Fibroblast of skin of scalp (primary cell): ENCODE measurements around the gene RAP1GDS1. TPM values are rescaled to one million over a fixed set of nuclear protein-coding genes. Genes with fewer than 3 reads are reported as not detected.
"Not testable (repeated sequence)": the region's sequence is repeated elsewhere in the genome, so short reads cannot be mapped to it uniquely, and the experiment has no call there.

Experiments used
- DNase-seq: peaks from one replicate; pipeline ENCODE4 v3.0.0-alpha.2; 2013
- polyA plus RNA-seq, 2 experiments: library from polyadenylated mRNA; unstranded; fragments of 120-200 nt; gene quantifications; one replicate each; pipeline ENCODE4 v1.2.1, GENCODE V29; 2013; ENCODE audit not compliant: insufficient read length in 2 of 2

RAP1GDS1 gene
- polyA plus RNA-seq (2013, experiment 1 of 2; ENCODE audit: insufficient read length) = 66.1 TPM
- 74.7 TPM for polyA plus RNA-seq (2013, experiment 2 of 2; ENCODE audit: insufficient read length)

GRCh38 chr4:98260579-98261404 is at the start of gene RAP1GDS1:
Gene RAP1GDS1, plus strand, starts transcription at chr4:98261384. Its CDS starts 182 bp downstream, at chr4:98261566.
- peak; percentile 98 for DNase-seq

DNA sequence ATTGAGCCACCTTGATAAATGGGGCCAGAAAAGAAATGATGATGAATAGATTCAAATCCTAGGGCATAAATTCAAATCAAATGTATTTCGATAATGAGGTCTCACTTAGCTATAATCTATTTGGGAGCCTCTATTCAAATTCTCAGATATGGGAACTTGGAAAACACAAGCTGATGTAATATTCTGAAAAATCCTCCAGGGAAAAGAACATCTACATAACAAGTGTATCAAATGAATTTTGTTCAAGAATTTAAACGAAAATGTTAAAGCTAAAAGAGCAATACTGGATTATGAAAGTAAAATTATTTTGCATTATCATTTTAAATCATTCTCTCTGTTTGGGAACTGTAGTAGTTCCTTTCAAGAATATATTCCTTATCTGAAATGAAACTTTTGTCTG is 38.9 kb upstream of the RAP1GDS1 start:
- no peak for DNase-seq

- no peak for DNase-seq
Measured at GRCh38 chr4:98226396-98226795, 34.8 kb upstream of the RAP1GDS1 start.

- DNase-seq = no peak
Measured at GRCh38 chr4:98230961-98231360, 30.2 kb upstream of the RAP1GDS1 start.

DNA sequence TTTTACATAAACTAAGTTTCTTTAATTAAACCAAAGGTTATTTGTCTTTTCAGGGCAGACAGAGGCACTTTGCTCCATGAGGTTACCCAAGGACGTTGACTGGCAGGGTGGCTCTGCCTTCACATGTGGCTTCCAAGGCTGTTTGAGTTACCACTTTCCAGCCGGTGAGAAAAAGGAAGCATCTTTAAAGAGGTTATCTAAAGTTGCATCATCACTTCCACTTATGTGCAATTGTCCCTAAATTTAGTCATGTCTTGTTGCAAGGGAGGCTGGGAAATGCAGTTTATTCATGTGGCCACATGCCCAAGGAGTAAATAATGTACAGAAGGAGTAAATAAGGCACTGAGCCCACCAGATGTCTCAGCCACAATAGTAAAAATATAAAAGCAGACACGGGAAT is 29.0 kb upstream of the RAP1GDS1 start:
- peak; percentile 11 for DNase-seq

- DNase-seq = no peak
Measured at GRCh38 chr4:98237204-98237603, 24.0 kb upstream of the RAP1GDS1 start.

DNA sequence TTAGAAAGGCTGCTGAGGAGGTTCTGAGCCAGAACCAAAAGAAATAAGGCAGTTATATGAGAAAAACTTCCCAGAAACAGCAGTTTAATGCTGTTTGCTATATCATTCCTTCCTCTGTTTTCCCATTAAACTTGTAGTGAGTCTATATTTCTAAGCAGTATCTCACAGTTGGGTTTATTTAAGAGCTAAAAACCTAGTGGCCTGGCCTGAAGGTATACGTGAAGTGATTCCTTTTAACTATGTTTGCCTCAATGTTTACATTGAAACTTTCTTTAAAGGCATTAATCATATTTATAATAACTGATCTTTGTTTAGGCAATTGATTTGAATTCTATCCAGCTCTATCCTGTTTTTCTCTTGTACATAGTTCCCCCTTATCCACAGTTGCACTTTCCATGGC is 19.1 kb upstream of the RAP1GDS1 start:
- DNase-seq = no peak

- DNase-seq = no peak
Measured at GRCh38 chr4:98242538-98242937, 18.6 kb upstream of the RAP1GDS1 start.

DNA sequence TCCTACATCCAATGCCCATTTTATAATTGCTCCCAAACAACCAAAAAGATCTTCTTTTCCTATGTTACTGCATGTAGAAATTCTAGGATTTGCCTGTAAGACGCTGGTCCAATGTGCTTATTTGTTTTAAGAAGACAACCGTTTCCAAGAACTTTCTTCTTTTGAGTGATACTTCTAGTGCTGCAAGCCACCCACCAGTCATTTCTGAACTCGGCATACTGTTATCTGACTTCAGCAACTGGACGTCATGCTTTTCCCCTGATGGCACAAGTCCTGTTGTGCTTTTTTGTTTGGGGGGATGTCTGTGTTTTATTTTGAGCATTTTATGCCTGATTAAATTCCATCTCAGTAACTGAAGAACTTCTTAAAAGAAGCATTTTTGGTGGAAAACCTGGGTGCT is 16.0 kb upstream of the RAP1GDS1 start:
- DNase-seq = no peak

DNA sequence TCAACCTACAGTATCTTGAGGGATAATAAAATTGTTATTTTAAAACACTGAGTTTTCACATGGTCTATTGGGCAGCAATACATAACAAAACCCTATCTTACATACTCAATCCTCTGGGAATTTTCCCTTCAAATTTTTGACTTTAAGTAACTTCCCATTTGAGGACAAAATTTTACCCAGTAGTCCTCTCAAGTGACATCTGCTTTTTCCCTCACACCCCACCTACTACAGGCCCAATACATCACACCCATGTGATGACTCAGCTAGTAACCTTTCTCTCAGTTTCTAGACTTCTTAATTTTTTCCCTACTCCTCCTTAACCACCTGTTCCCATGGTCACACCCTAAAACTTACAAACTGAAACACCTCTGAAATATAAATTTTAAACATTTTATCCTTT is 12.2 kb upstream of the RAP1GDS1 start:
- DNase-seq = no peak

DNA sequence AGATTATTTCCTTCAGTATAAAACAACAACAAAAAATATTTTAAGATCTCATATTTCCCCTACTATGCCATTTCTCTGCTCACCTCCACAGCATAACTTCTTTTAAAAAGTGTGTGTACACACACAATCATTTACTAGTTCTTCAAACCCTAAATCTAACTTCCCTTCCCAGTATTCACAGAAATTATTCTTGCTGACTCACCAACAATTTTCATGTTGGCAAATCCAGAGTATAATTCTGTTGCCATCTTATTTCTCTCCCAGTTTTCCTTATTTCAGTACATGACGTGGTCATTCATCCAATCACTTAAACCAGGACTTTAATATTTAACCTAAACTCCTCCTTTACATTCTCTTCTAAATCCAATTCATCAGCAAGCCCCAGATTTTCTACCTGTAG is 11.4 kb upstream of the RAP1GDS1 start:
- no peak for DNase-seq

DNA sequence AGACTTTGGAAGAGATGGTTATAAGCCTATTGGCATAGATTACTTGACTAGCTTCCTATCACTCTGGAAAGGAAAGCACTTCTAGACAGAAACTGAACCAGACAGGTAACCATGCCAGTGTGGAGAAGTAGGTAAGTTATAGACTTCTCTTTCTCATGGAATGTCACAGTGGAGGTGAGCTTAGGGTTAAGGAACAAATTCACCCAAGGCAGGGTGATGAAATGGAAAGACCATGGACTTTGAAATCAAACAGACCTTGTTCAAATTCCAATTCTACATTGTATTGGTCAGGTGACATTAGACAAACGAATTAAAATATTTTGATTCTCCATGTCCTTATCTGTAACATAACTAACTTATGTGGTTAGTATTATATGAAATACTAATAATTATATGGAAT is 7.7 kb upstream of the RAP1GDS1 start:
- DNase-seq = no peak

- no peak for DNase-seq
Measured at GRCh38 chr4:98260047-98260578, 1.1 kb upstream of the RAP1GDS1 start.

DNA sequence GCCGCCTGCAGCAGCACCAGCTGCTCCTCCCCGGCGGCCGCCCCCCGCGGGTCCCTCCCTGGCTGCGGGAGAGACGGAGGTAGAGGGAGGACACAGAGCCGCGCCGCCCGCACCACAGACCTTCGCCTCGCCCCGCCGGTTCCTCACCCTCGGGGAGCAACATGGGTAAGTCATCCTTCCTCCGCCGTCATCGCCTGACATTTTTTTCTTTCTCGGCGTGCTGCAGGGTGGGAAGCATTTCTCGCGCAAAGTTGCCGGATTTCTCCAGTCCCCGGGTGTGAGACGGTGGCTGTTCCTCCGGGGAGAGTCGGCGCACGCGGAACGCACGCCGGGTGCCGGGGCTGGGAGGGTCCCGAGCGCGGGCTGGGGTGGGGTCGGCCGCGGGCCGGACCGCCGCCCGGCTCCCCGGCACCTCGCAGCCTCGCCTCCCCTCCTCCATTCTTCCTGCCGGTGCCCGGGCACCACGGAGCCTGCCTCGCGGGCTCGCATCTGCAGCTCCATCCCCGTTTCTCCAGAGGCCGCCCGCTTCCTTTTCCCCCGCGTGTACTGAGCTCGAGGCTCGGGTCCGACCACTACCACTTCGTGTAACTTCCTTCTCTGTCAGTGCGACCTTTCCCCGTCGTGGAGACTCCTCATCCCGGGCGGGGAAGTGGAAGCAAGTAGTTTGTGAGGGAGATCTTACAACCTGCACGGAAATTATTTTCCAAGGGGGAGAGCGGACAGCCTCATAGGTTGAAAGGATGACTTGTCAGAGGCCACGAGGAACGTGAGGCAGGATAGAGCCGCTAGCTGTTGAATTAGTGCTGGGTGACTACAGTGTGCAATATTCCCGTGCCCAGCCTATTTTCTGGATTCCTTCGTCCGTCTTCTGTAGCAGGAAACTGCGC is 464 bp downstream of the RAP1GDS1 start:
- peak; percentile 62 for DNase-seq

DNA sequence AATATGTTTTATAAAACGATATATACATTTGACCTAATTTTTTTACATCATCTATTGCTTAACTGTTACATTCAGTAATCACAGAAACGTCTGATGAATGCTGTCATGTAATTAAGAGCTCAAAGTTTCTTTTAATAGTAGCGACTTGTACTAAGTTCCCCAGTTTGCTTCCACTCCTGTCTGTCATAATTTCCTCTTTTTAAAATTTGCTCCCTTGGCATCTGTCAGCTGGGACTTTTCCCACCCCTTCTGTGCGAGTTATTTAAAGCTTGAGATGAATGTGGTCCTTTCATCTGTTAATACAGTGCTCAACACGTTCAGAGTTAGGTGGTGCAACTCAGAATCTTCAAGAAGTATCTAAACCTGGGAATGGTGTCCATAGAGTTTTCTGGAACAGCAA is 1.2 kb downstream of the RAP1GDS1 start:
- peak; percentile 6 for DNase-seq

- no peak for DNase-seq
Measured at GRCh38 chr4:98267498-98267897, 6.3 kb downstream of the RAP1GDS1 start.

- DNase-seq = no peak
Measured at GRCh38 chr4:98275145-98275544, 14.0 kb downstream of the RAP1GDS1 start.

- DNase-seq = peak; percentile 75
Measured at GRCh38 chr4:98283219-98284189, 22.3 kb downstream of the RAP1GDS1 start.

- peak; percentile 4 for DNase-seq
Measured at GRCh38 chr4:98284640-98285046, 23.5 kb downstream of the RAP1GDS1 start.

- no peak for DNase-seq
Measured at GRCh38 chr4:98285676-98286075, 24.5 kb downstream of the RAP1GDS1 start.

- DNase-seq = no peak
Measured at GRCh38 chr4:98287328-98287727, 26.1 kb downstream of the RAP1GDS1 start.

DNA sequence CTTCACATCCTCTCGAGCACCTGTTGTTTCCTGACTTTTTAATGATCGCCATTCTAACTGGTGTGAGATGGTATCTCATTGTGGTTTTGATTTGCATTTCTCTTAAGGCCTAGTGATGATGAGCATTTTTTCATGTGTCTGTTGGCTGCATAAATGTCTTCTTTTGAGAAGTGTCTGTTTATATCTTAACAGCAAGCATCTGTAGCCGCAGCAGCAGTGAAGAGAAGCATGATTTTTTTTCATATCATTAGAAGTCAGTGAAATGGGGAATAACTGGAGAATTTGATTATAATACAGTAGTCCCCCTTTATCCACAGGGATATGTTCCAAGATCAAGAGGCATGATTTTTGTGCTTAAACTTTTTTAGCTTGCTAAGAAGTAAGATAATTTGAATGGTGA is 27.5 kb downstream of the RAP1GDS1 start:
- DNase-seq = not testable (repeated sequence)
